Endothelial cell of umbilical vein (primary cell): ENCODE data around the gene RSPO3. TPM values are rescaled to one million over a fixed set of nuclear protein-coding genes. Genes with fewer than 3 reads are reported as not detected.

Experiments
- BruUV-seq: library from RNA; stranded (reverse); fragments of 400-500 nt; replicated peaks from 2 replicates; lab custom pipeline; 2021; lab: Mats Ljungman, UMichigan
- CTCF ChIA-PET: fragments of 300-600, 350-600 bp; sonication (Branson Sonifier 250); formaldehyde crosslinking; loops from one replicate; lab custom pipeline; 2021; ENCODE audit warnings: antibody characterized with exemption, inconsistent platforms; lab: Charles Lee
- POLR2A ChIA-PET: fragments of 300-600, 350-600 bp; sonication (Branson Sonifier 250); formaldehyde crosslinking; loops from one replicate; lab custom pipeline; 2021; ENCODE audit warnings: antibody characterized with exemption, inconsistent platforms; lab: Charles Lee
- DNase-seq: peaks from one replicate; pipeline ENCODE4 v3.0.0-alpha.2; 2011; ENCODE audit warnings: low read depth, low spot score
- FAIRE-seq: peaks from 2 replicates; lab custom pipeline; 2011; peaks lifted over from hg19 to GRCh38; lab: Jason Lieb, UNC
- H2AFZ ChIP-seq: 2 replicates; pipeline ENCODE4 v1.6.0; 2012; ENCODE audit warnings: low read depth, low read length, control low read depth, inconsistent platforms
- H3K27ac ChIP-seq: 2 replicates; pipeline ENCODE4 v1.5.1; 2011; ENCODE audit warnings: low read depth, mild to moderate bottlenecking, control low read depth, low read length, moderate library complexity; ENCODE audit not compliant: insufficient read depth
- H3K27me3 ChIP-seq, 2 experiments: 2 replicates each; pipeline versions ENCODE4 v1.6.0 to v1.6.1; 2011; ENCODE audit warnings: low read length in 2 of 2, mixed read lengths in 1 of 2; ENCODE audit not compliant: control insufficient read depth in 2 of 2, insufficient read depth in 2 of 2
- H3K36me3 ChIP-seq, 2 experiments: 2 replicates in 1 of 2; 3 replicates in 1 of 2; pipeline ENCODE4 v1.5.1; 2011; ENCODE audit warnings: low read length in 2 of 2, mild to moderate bottlenecking in 1 of 2, moderate library complexity in 1 of 2; ENCODE audit not compliant: control insufficient read depth in 2 of 2, insufficient read depth in 2 of 2; ENCODE audit errors: extremely low read depth in 1 of 2
- H3K4me1 ChIP-seq: 3 replicates; pipeline ENCODE4 v1.5.1; 2011; ENCODE audit warnings: mild to moderate bottlenecking, low read length; ENCODE audit not compliant: control insufficient read depth, insufficient read depth; ENCODE audit errors: extremely low read depth
- H3K4me2 ChIP-seq: 2 replicates; pipeline ENCODE4 v1.6.1; 2011; ENCODE audit warnings: low read length, control low read depth, mixed read lengths; ENCODE audit not compliant: insufficient read depth
- H3K4me3 ChIP-seq, 3 experiments: fragments of 200-600 bp in 1 of 3; sonication (generic), shearing (Covaris generic) in 1 of 3; replicated peaks in 1 of 3; 2 replicates each; pipeline ENCODE4 v1.5.1; 2011 to 2016; ENCODE audit warnings: control low read depth in 3 of 3, low read length in 3 of 3, mild to moderate bottlenecking in 2 of 3, inconsistent platforms in 1 of 3, low read depth in 1 of 3, moderate library complexity in 1 of 3; ENCODE audit not compliant: insufficient read depth in 1 of 3
- H3K79me2 ChIP-seq: 2 replicates; pipeline ENCODE4 v1.6.0; 2012; ENCODE audit warnings: low read length, inconsistent platforms; ENCODE audit not compliant: control insufficient read depth, insufficient read depth
- H3K9ac ChIP-seq: replicated peaks from 2 replicates; pipeline ENCODE3; 2011; ENCODE audit warnings: low read length, control low read depth; ENCODE audit not compliant: insufficient read depth; ENCODE audit errors: extremely low read depth
- H3K9me1 ChIP-seq: replicated peaks from 3 replicates; pipeline ENCODE4 v1.6.0; 2011; ENCODE audit warnings: mild to moderate bottlenecking, low read length; ENCODE audit not compliant: control insufficient read depth, insufficient read depth; ENCODE audit errors: extremely low read depth
- H3K9me3 ChIP-seq: replicated peaks from 2 replicates; pipeline ENCODE4 v1.5.1; 2012; ENCODE audit warnings: low read length, inconsistent platforms; ENCODE audit not compliant: control insufficient read depth, insufficient read depth
- H4K20me1 ChIP-seq: replicated peaks from 2 replicates; pipeline ENCODE3; 2011; ENCODE audit warnings: mild to moderate bottlenecking, low read length; ENCODE audit not compliant: control insufficient read depth, insufficient read depth; ENCODE audit errors: extremely low read depth
- CTCF ChIP-seq, 2 donors: IDR thresholded peaks; 1 replicate in 1 of 2; 2 replicates in 1 of 2; pipeline ENCODE4 v1.5.1; 2011; ENCODE audit warnings: low read length in 2 of 2, mild to moderate bottlenecking in 2 of 2, moderate library complexity in 2 of 2, control low read depth in 1 of 2, inconsistent platforms in 1 of 2, low read depth in 1 of 2; ENCODE audit not compliant: insufficient read depth in 1 of 2; ENCODE audit errors: extremely low read depth in 1 of 2
- EZH2 ChIP-seq: IDR thresholded peaks from 2 replicates; pipeline ENCODE4 v1.6.1; 2012; ENCODE audit warnings: borderline replicate concordance, low read depth, mild to moderate bottlenecking, moderate library complexity, low read length, inconsistent platforms; ENCODE audit not compliant: severe bottlenecking
- FOS ChIP-seq: IDR thresholded peaks from 2 replicates; pipeline ENCODE4 v1.6.1; 2011; ENCODE audit warnings: mild to moderate bottlenecking, low read length, moderate library complexity, borderline replicate concordance; ENCODE audit not compliant: insufficient read depth
- GATA2 ChIP-seq: IDR thresholded peaks from 2 replicates; pipeline ENCODE4 v1.7.0; 2011; ENCODE audit warnings: low read depth, mild to moderate bottlenecking, moderate library complexity, mixed read lengths, low read length; ENCODE audit not compliant: insufficient read length, insufficient read depth
- JUN ChIP-seq: IDR thresholded peaks from 2 replicates; pipeline ENCODE4 v1.6.1; 2011; ENCODE audit warnings: borderline replicate concordance, low read depth; ENCODE audit not compliant: insufficient read length, insufficient read depth
- MAX ChIP-seq: IDR thresholded peaks from 2 replicates; pipeline ENCODE4 v1.6.1; 2011; ENCODE audit not compliant: insufficient read depth, insufficient read length
- MYC ChIP-seq: IDR thresholded peaks from one replicate; pipeline ENCODE4 v1.6.1; 2011; ENCODE audit warnings: mild to moderate bottlenecking, low read depth, low read length
- POLR2A ChIP-seq: IDR thresholded peaks from 2 replicates; pipeline ENCODE4 v1.6.1; 2012; ENCODE audit warnings: low read depth, mild to moderate bottlenecking, control low read depth, low read length
- POLR2AphosphoS5 ChIP-seq: IDR thresholded peaks from 2 replicates; pipeline ENCODE4 v1.6.1; 2012; ENCODE audit warnings: low read depth, mild to moderate bottlenecking, control low read depth, low read length, moderate library complexity; ENCODE audit not compliant: insufficient read depth
- dilution Hi-C: fragments of 300-500 bp; cut with MboI; formaldehyde crosslinking; loops from one replicate; pipeline ENCODE4 v1.15.0; 2019; ENCODE audit warnings: low sequenced_read_pairs; ENCODE audit not compliant: extremely low pct_ligation_motif_present
- intact Hi-C: fragments of 100-400 bp; cut with micrococcal nuclease; formaldehyde crosslinking; loops from one replicate; pipeline ENCODE4 v1.10.0; 2022
- polyA plus RNA-seq, 4 experiments: library from polyadenylated mRNA; depleted of rRNA in 3 of 4; stranded (reverse) in 3 of 4; unstranded in 1 of 4; fragments of >200 nt; gene quantifications; 2 replicates each; pipeline versions ENCODE4 v1.2.1 to v1.2.3, GENCODE V29; 2011 to 2012; ENCODE audit warnings: missing spikeins in 1 of 4
- total RNA-seq: library from RNA; stranded (reverse); gene quantifications from 2 replicates; pipeline ENCODE4 v1.2.3, GENCODE V29; 2021

Gene RSPO3
- total and polyA plus RNA-seq, 2 donors (not counting 3 experiments of a cell fraction or from before 2014, with no cell fraction given), result 1.8 to 11.1 TPM

DNA sequence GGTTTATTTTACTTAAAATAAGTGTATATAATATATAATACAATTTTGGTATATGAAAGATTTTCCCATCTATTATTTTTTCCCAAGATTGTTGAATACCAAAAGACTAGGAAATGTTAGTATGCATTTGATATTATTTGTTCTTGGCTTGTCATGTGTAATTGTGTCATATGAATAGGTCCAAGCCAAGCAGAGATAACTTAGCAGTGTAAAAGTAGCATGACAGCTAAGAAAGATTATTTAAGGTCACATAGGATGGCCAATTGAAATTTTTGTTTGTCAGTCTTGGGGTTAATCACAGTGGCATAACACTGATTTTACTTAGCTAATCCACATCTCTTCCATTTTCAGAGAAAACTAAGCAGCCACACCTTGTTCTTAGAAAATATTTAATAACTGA is 38.8 kb upstream of the RSPO3 start:
- H4K20me1 ChIP-seq, result no peaks in the 10 kb centered on the region
- H3K9ac ChIP-seq, result no peak overlapping the region
- H3K27me3 ChIP-seq, result no peaks in the 10 kb centered on the region
- ChIA-PET POLR2A (no interaction called here), CTCF (no interaction called here)
- TF ChIP-seq GATA2, result no peak
- TF ChIP-seq MYC, result no peak
- TF ChIP-seq CTCF (IDR thresholded peaks at IDR 0.05; ENCODE audit: extremely low read depth in 1 of 2, insufficient read depth in 1 of 2, low read depth in 1 of 2, low read length in 2 of 2), result no peak
- no peak for TF ChIP-seq POLR2AphosphoS5
- no peak for TF ChIP-seq JUN
- TF ChIP-seq MAX, result no peak
- no peak for TF ChIP-seq EZH2
- no peak for TF ChIP-seq POLR2A
- TF ChIP-seq FOS, result no peak
- intact Hi-C loops (no loop called here), dilution Hi-C loops (no loop called here)
- H3K79me2 ChIP-seq, result no peaks in the 10 kb centered on the region
- no peak overlapping the region for H2AFZ ChIP-seq
- no peak overlapping the region for H3K27ac ChIP-seq
- no peak for FAIRE-seq
- H3K9me3 ChIP-seq, result no peaks in the 10 kb centered on the region
- no peaks in the 10 kb centered on the region for H3K36me3 ChIP-seq
- no peak for DNase-seq
- no peaks in the 10 kb centered on the region for H3K9me1 ChIP-seq
- BruUV-seq, result no TSS peak
- no peak overlapping the region for H3K4me3 ChIP-seq
- H3K4me1 ChIP-seq, result no peaks in the 10 kb centered on the region
- H3K4me2 ChIP-seq, result no peak overlapping the region
